ENCODE data around the gene RMRP.

- no peak for TF ChIP-seq CTCF (conservative IDR thresholded peaks at IDR 0.05; ENCODE audit: low read depth, low read length)
- no peak for TF ChIP-seq EZH2 (IDR thresholded peaks at IDR 0.05; ENCODE audit: low read length, unreplicated experiment)
Observed at GRCh38 chr9:35629597-35629996, 28.2 kb downstream of the RMRP start.
